Measurements from ENCODE around the gene SPEM2. TPM values are rescaled to one million over a fixed set of nuclear protein-coding genes. Genes with fewer than 3 reads are reported as not detected.

The SPEM2 gene
- total and polyA plus RNA-seq, 2 of the 8 experiments (the other 6 are each of a cell fraction or from before 2014, with no cell fraction given) = 0.03 TPM; not detected in 1

DNA sequence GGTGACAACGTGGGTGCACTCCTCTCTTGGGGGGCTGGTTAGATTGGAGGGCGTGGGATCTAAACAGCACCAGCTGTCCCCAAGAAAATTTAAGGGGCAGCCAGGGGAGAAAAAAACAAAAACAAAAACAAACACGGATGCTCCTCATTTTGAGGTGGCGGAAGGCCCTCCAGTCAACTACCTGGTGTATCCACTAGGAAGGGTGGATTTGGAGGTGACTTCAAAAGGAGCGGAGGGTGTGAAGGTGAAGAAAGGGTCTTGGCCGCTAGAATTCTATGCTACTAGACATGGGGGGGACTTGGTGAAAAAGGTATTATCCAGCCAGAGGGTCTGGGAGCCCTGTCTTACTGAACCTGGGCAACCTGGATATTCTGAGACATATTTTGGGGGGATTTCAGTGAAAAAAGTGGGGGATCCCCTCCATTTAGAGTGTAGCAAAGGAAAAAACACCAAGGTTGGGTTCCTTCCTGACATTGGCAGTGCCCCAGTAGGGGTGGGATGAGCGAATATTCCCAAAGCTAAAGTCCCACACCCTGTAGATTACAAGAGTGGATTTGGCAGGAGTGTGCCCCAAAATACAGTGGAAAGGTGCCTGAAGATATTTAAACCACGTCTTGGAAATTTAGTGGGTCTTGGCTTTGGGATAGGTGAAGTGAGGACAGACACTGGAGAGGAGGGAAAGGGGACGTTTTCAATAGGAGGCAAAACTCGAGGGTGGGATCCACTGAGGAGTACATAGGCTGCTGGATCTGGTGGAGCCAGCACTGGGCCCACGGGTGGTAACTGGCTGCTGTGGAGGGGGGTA is 13.4 kb downstream of the SPEM2 start:
- H3K27ac ChIP-seq (ENCODE audit: low read depth, low read length) = no peak overlapping the region
- H2BK20ac ChIP-seq (ENCODE audit: low read length) = no peak overlapping the region
- ChIA-PET POLR2A (ENCODE audit: partially characterized antibody) (interaction anchor here (0.5 to 15.5 kb wide), 19 partner anchors 9 to 248 kb away, joined by 3 to 339 read pairs (median 4); partner anchors contain the start of genes DVL2, NLGN2, POLR2A and SLC35G6), CTCF (ENCODE audit: partially characterized antibody) (interaction anchor here (0.7 to 5.1 kb wide), 11 partner anchors 8 to 85 kb away, joined by 3 to 56 read pairs (median 6); partner anchors contain the start of genes KCTD11, TMEM256 and TMEM95)
- H4K5ac ChIP-seq (ENCODE audit: insufficient read length, low read depth, low read length) = no peak overlapping the region
- H3K14ac ChIP-seq (ENCODE audit: insufficient read length) = no peak overlapping the region
- no peak for FAIRE-seq
- no peak overlapping the region for H4K8ac ChIP-seq (ENCODE audit: extremely low read depth, insufficient read depth, low read length)
- no peaks in the 10 kb centered on the region for H3K79me1 ChIP-seq (ENCODE audit: low read depth, low read length)
- H3K4ac ChIP-seq (replicated peaks; ENCODE audit: insufficient read length, low read depth, low read length) = no peak overlapping the region
- H2BK120ac ChIP-seq (replicated peaks; ENCODE audit: low read depth, low read length) = no peak overlapping the region
- no peaks in the 10 kb centered on the region for H3K36me3 ChIP-seq (ENCODE audit: control insufficient read depth in 2 of 4, insufficient read depth in 4 of 4, low read length in 3 of 4)
- 0 out of 2 replicates have a peak overlapping the region, but pooled peaks have one; percentile 27 for H2BK12ac ChIP-seq (ENCODE audit: low read depth, low read length)
- H2AK5ac ChIP-seq (ENCODE audit: low read depth, low read length) = no peak overlapping the region
- no peak overlapping the region for H4K91ac ChIP-seq (replicated peaks; ENCODE audit: insufficient read length, low read length)
- H4K20me1 ChIP-seq (replicated peaks in 1 of 2; ENCODE audit: control insufficient read depth in 1 of 2, insufficient read depth in 2 of 2, low read length in 2 of 2) = no peaks in the 10 kb centered on the region
- WGBS, 2 experiments (ENCODE audit: extremely low coverage in 1 of 2, insufficient coverage in 1 of 2, insufficient read length in 1 of 2, insufficient replicate concordance in 2 of 2, low coverage in 1 of 2, low lambda C conversion rate in 2 of 2, missing lambda C conversion rate in 1 of 2) = 20% methylated on average over 11 of the region's 11 CpGs; no CpG with 5 or more reads in 1 of the 2 experiments
- no peak for TF ChIP-seq TEAD4 (IDR thresholded peaks at IDR 0.05; ENCODE audit: low read depth, low read length)
- H3K9me3 ChIP-seq (ENCODE audit: insufficient read depth in 2 of 2, low read depth in 1 of 2, low read length in 1 of 2) = no peaks in the 10 kb centered on the region
- H3K27me3 ChIP-seq (replicated peaks in 1 of 4; ENCODE audit: control insufficient read depth in 3 of 4, extremely low read depth in 1 of 4, insufficient read depth in 3 of 4, low read length in 3 of 4) = peaks cover 2 to 19% (median 13%) of the 10 kb centered on the region in 4 experiments; a peak in 6 of 7 replicates
- peak overlapping the region; percentile 91 for H3K4me2 ChIP-seq (ENCODE audit: insufficient read depth in 1 of 2, low read depth in 2 of 2, low read length in 2 of 2)
- peak overlapping the region; percentile 78 for H3K18ac ChIP-seq (ENCODE audit: extremely low read depth, low read length)
- H3K23me2 ChIP-seq (ENCODE audit: low read depth, low read length) = peaks cover 31% of the 10 kb centered on the region
- peaks cover 0 to 29% (median 15%) of the 10 kb centered on the region in 4 experiments; a peak in 6 of 7 replicates for H3K4me1 ChIP-seq (replicated peaks in 1 of 4; ENCODE audit: control insufficient read depth in 3 of 4, insufficient read depth in 4 of 4, low read length in 3 of 4)
- no peak overlapping the region for H3K9ac ChIP-seq (replicated peaks in 1 of 4; ENCODE audit: extremely low read depth in 1 of 4, low read depth in 3 of 4, low read length in 3 of 4)
- no peaks in the 10 kb centered on the region for H3K79me2 ChIP-seq (ENCODE audit: control insufficient read depth in 1 of 2, insufficient read depth in 2 of 2, low read length in 2 of 2)
- peak overlapping the region; percentile 50 to 83 (median 67) for H3K4me3 ChIP-seq (ENCODE audit: extremely low read depth in 1 of 4, insufficient read depth in 2 of 4, low read depth in 3 of 4, low read length in 4 of 4)
- H3K23ac ChIP-seq (ENCODE audit: insufficient read length) = no peak overlapping the region
- no peak overlapping the region for H2BK5ac ChIP-seq (ENCODE audit: low read depth, low read length)
- no peak overlapping the region for H3K56ac ChIP-seq (replicated peaks; ENCODE audit: insufficient read length, low read depth, low read length)
- H2AFZ ChIP-seq (ENCODE audit: low read length) = no peak overlapping the region
- DNase-seq (ENCODE audit: low read depth in 1 of 2, low spot score in 2 of 2) = no peak
- H2BK15ac ChIP-seq (ENCODE audit: low read length) = no peak overlapping the region

Data from H1 (cell line).